BLaER1 treated with 17β-estradiol and CSF1 and Interleukin-3, amounts not matched to agents 10 nM and 100 nM (cell line): Measurements from ENCODE around the gene TUFM.

Experiments
- H3K27ac ChIP-seq, 11 experiments: shearing (Covaris generic); formaldehyde crosslinking; 2 replicates each; pipeline ENCODE4 v1.8.1; 2022
- H3K27me3 ChIP-seq, 11 experiments: shearing (Covaris generic); formaldehyde crosslinking; 2 replicates each; pipeline ENCODE4 v1.8.1; 2022
- H3K36me3 ChIP-seq, 11 experiments: shearing (Covaris generic); formaldehyde crosslinking; 2 replicates each; pipeline ENCODE4 v1.8.1; 2022
- H3K4me1 ChIP-seq, 10 experiments: shearing (Covaris generic); formaldehyde crosslinking; 2 replicates each; pipeline ENCODE4 v1.8.1; 2022
- H3K4me2 ChIP-seq, 11 experiments: shearing (Covaris generic); formaldehyde crosslinking; 2 replicates each; pipeline ENCODE4 v1.8.1; 2022
- H3K4me3 ChIP-seq, 10 experiments: shearing (Covaris generic); formaldehyde crosslinking; 2 replicates each; pipeline ENCODE4 v1.8.1; 2022
- H3K9ac ChIP-seq, 11 experiments: shearing (Covaris generic); formaldehyde crosslinking; 2 replicates each; pipeline ENCODE4 v1.8.1; 2022
- H3K9me3 ChIP-seq, 11 experiments: shearing (Covaris generic); formaldehyde crosslinking; replicated peaks in 1 of 11; 2 replicates each; pipeline ENCODE4 v1.8.1; 2022
- H4K20me1 ChIP-seq, 11 experiments: shearing (Covaris generic); formaldehyde crosslinking; 2 replicates each; pipeline ENCODE4 v1.8.1; 2022
- Cebpa-rat ChIP-seq, 11 experiments: shearing (Covaris generic); IDR thresholded peaks; 2 replicates each; pipeline ENCODE4 v1.8.1; 2022

Gene TUFM

GRCh38 chr16:28839004-28839639, 7.0 kb downstream of the TUFM start:
- Histone ChIP-seq H3K27me3 (no peaks in the 10 kb centered on the region), H3K9ac (peak overlapping the region in 3 of 11 experiments; percentile 33 to 41 (median 37); a peak in 5 of 22 replicates), H3K27ac (peak overlapping the region in 2 of 11 experiments; percentile 28 to 53; a peak in 3 of 22 replicates), H3K36me3 (peaks cover 72 to 97% (median 89%) of the 10 kb centered on the region in 11 experiments), H4K20me1 (peaks cover 26 to 100% (median 87%) of the 10 kb centered on the region in 11 experiments; a peak in 21 of 22 replicates), H3K4me2 (peak overlapping the region in 5 of 11 experiments; percentile 11 to 70 (median 43); a peak in 7 of 22 replicates), H3K4me3 (no peak overlapping the region), H3K9me3 (no peaks in the 10 kb centered on the region), H3K4me1 (peaks cover 0 to 34% (median 9%) of the 10 kb centered on the region in 10 experiments; a peak in 10 of 20 replicates)
- TF ChIP-seq Cebpa-rat (IDR thresholded peaks at IDR 0.05) = peak in 1 of 11 experiments; percentile 11; a peak in 1 of 22 replicates

GRCh38 chr16:28838558-28838918, 7.6 kb downstream of the TUFM start:
- H3K9me3 ChIP-seq = no peaks in the 10 kb centered on the region
- H3K27me3 ChIP-seq = no peaks in the 10 kb centered on the region
- H4K20me1 ChIP-seq = peaks cover 32 to 100% (median 87%) of the 10 kb centered on the region in 11 experiments; a peak in 21 of 22 replicates
- no peak for TF ChIP-seq Cebpa-rat (IDR thresholded peaks at IDR 0.05)
- H3K27ac ChIP-seq = no peak overlapping the region
- H3K9ac ChIP-seq = 0 out of 22 replicates have a peak overlapping the region, but pooled peaks of 1 of the 11 experiments have one; percentile 33
- H3K4me2 ChIP-seq = peak overlapping the region in 3 of 11 experiments; percentile 43 to 70 (median 47); a peak in 5 of 22 replicates
- peaks cover 0 to 34% (median 7%) of the 10 kb centered on the region in 10 experiments; a peak in 9 of 20 replicates for H3K4me1 ChIP-seq
- H3K36me3 ChIP-seq = peaks cover 72 to 97% (median 89%) of the 10 kb centered on the region in 11 experiments
- no peak overlapping the region for H3K4me3 ChIP-seq

GRCh38 chr16:28837672-28838557, 8.2 kb downstream of the TUFM start:
- peak overlapping the region in 2 of 11 experiments; percentile 2 to 47; a peak in 2 of 22 replicates for H3K4me2 ChIP-seq
- H3K4me1 ChIP-seq = peaks cover 0 to 34% (median 7%) of the 10 kb centered on the region in 10 experiments; a peak in 9 of 20 replicates
- no peak overlapping the region for H3K4me3 ChIP-seq
- H4K20me1 ChIP-seq = peaks cover 38 to 100% (median 87%) of the 10 kb centered on the region in 11 experiments; a peak in 21 of 22 replicates
- TF ChIP-seq Cebpa-rat (IDR thresholded peaks at IDR 0.05) = no peak
- no peak overlapping the region for H3K9ac ChIP-seq
- no peak overlapping the region for H3K27ac ChIP-seq
- peaks cover 72 to 97% (median 89%) of the 10 kb centered on the region in 11 experiments for H3K36me3 ChIP-seq
- no peaks in the 10 kb centered on the region for H3K27me3 ChIP-seq
- H3K9me3 ChIP-seq = no peaks in the 10 kb centered on the region

- peaks cover 51 to 100% (median 87%) of the 10 kb centered on the region in 11 experiments; a peak in 21 of 22 replicates for H4K20me1 ChIP-seq
- no peak for TF ChIP-seq Cebpa-rat (IDR thresholded peaks at IDR 0.05)
- peaks cover 72 to 97% (median 89%) of the 10 kb centered on the region in 11 experiments for H3K36me3 ChIP-seq
Measured at GRCh38 chr16:28836761-28837064, 9.4 kb downstream of the TUFM start.

GRCh38 chr16:28835864-28836760, 10.0 kb downstream of the TUFM start:
- no peak for TF ChIP-seq Cebpa-rat (IDR thresholded peaks at IDR 0.05)
- Histone ChIP-seq H4K20me1 (peaks cover 56 to 100% (median 93%) of the 10 kb centered on the region in 11 experiments; a peak in 21 of 22 replicates), H3K4me2 (no peak overlapping the region)

More at GRCh38 chr16:28836761-28837064, 9.4 kb downstream of the TUFM start:
- H3K27ac ChIP-seq = no peak overlapping the region
- no peak overlapping the region for H3K4me2 ChIP-seq
- no peaks in the 10 kb centered on the region for H3K27me3 ChIP-seq
- H3K4me1 ChIP-seq = peaks cover 0 to 34% (median 7%) of the 10 kb centered on the region in 10 experiments; a peak in 9 of 20 replicates
- no peak overlapping the region for H3K4me3 ChIP-seq
- no peaks in the 10 kb centered on the region for H3K9me3 ChIP-seq
- H3K9ac ChIP-seq = no peak overlapping the region

GRCh38 chr16:28834873-28835863, 11.0 kb downstream of the TUFM start:
- no peak overlapping the region for H3K9ac ChIP-seq
- H3K27ac ChIP-seq = no peak overlapping the region
- peaks cover 0 to 30% (median 6%) of the 10 kb centered on the region in 10 experiments; a peak in 9 of 20 replicates for H3K4me1 ChIP-seq
- H3K27me3 ChIP-seq = no peaks in the 10 kb centered on the region
- H3K4me2 ChIP-seq = no peak overlapping the region
- peaks cover 80 to 97% (median 92%) of the 10 kb centered on the region in 11 experiments for H3K36me3 ChIP-seq
- no peak for TF ChIP-seq Cebpa-rat (IDR thresholded peaks at IDR 0.05)
- H4K20me1 ChIP-seq = peaks cover 65 to 100% (median 100%) of the 10 kb centered on the region in 11 experiments; a peak in 21 of 22 replicates
- H3K9me3 ChIP-seq = no peaks in the 10 kb centered on the region
- no peak overlapping the region for H3K4me3 ChIP-seq

More at GRCh38 chr16:28835864-28836760, 10.0 kb downstream of the TUFM start:
- H3K36me3 ChIP-seq = peaks cover 72 to 97% (median 89%) of the 10 kb centered on the region in 11 experiments
- no peak overlapping the region for H3K27ac ChIP-seq
- H3K9ac ChIP-seq = no peak overlapping the region
- no peaks in the 10 kb centered on the region for H3K27me3 ChIP-seq
- peaks cover 0 to 34% (median 7%) of the 10 kb centered on the region in 10 experiments; a peak in 9 of 20 replicates for H3K4me1 ChIP-seq
- H3K4me3 ChIP-seq = no peak overlapping the region
- no peaks in the 10 kb centered on the region for H3K9me3 ChIP-seq

GRCh38 chr16:28834349-28834748, 11.8 kb downstream of the TUFM start:
- Histone ChIP-seq H4K20me1 (peaks cover 73 to 100% (median 100%) of the 10 kb centered on the region in 11 experiments; a peak in 21 of 22 replicates), H3K9me3 (no peaks in the 10 kb centered on the region)
- no peak for TF ChIP-seq Cebpa-rat (IDR thresholded peaks at IDR 0.05)

More at GRCh38 chr16:28834349-28834748, 11.8 kb downstream of the TUFM start:
- H3K4me1 ChIP-seq = peaks cover 0 to 22% (median 1%) of the 10 kb centered on the region in 10 experiments; a peak in 9 of 20 replicates
- H3K36me3 ChIP-seq = peaks cover 89 to 100% (median 100%) of the 10 kb centered on the region in 11 experiments
- H3K4me3 ChIP-seq = no peak overlapping the region
- H3K4me2 ChIP-seq = no peak overlapping the region
- no peaks in the 10 kb centered on the region for H3K27me3 ChIP-seq
- H3K9ac ChIP-seq = no peak overlapping the region
- no peak overlapping the region for H3K27ac ChIP-seq
